Central memory CD4-positive, alpha-beta T cell (primary cell): ENCODE data around the gene LRMDA.

Experiments
- DNase-seq: peaks from one replicate; pipeline ENCODE4 v3.0.0; 2022

Gene LRMDA

DNA sequence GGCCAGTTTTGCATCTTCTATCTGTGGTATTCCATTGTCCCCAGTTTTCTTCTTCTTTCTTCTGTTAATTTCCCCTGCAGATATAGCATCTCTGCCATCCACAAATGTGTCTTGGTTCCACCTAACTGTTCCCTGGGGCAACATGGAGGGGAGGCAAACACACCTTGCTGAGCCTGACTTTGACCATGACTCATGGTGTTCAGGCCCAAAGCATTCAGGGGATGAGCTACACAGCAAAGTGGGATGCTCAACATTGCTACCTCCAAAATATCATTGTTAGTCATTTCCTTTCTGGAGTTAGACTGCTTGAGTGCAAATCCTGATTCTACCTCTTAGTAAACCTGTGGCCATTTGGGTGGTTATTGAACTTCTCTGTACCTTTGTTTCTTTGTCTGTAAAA is 542.7 kb downstream of the LRMDA start:
- DNase-seq, result no peak

DNA sequence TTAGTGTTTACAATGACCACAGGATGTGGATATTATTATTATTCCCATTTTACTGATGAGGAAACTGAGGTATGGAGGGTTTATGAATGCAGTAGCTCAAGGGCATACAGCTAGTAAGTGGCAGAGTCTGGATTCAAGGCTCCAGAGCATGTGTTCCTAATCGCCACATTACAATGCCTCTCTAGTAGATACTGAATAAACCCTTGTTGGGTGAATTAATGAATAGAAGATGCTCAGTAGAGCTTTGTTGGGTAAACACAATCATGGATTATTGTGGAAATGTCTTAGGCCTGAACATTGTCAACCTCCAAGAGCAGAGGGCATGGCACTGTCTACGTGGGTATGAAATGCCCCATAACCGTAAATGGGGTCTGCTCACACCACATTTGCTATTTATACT is 545.3 kb downstream of the LRMDA start:
- no peak for DNase-seq

DNA sequence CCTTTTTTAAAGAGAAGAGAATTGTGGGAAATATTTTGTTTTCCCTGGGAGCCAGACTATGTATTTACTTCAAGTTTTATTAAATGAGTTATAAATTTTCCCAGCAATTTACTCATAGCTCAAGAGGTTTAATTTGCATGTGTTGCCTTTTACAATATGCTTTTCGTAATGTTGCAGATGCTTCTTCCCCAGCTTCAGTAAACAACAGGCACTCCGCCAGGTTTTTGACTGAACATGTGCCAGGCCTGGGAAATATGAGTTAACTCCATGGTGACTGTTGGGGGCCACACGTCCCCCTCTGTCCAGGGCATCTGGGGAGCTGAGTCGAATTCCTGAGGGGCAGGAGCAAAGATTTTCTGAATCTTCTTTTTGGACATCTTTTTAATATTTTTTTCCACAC is 545.7 kb downstream of the LRMDA start:
- DNase-seq, result no peak

DNA sequence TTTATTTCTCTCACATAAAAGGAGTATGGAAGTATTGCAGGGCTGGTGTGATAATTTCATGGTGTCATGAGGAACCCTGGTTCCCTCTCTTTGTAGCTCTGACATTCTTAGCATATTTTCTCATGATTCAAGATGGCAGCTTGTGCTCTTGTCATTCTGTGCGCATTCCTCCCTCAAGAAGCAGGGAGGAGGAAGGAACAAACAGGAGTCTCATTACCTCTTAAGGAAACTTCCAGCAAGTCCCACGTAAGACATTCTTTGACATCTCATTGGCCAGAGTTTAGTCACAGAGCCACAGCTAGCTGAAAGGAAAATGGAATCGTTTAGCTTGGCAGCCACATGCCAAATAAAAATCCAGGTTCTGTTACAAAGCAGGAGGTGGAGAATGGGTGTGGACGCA is 546.8 kb downstream of the LRMDA start:
- no peak for DNase-seq

DNA sequence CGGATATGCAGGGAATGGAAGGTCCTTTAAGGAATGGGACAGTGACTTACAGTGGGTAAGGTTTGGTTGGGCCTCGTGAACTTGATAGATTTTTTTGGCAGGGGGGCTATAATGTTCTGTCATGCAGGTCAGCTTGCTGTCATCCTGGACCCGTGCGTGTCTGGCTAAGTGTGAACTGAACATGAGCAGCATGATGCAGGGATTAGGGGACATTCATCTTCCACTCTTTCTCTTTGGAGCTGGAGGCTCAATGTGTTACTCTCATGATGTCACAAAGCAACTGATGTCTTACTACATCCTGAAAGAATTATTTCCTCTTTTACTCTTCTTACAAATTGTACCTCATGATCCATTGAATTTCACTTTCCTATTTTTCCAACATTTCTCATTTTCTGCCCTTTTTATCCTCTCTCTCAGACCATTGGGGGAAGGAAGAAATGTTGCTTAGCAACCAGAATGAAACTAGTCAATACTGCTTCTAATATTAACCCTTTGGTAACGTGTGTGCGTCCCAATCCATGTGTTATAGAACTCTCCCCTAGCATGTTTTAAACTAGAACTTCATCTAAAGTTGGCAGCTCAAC is 549.1 kb downstream of the LRMDA start:
- DNase-seq, result no peak

DNA sequence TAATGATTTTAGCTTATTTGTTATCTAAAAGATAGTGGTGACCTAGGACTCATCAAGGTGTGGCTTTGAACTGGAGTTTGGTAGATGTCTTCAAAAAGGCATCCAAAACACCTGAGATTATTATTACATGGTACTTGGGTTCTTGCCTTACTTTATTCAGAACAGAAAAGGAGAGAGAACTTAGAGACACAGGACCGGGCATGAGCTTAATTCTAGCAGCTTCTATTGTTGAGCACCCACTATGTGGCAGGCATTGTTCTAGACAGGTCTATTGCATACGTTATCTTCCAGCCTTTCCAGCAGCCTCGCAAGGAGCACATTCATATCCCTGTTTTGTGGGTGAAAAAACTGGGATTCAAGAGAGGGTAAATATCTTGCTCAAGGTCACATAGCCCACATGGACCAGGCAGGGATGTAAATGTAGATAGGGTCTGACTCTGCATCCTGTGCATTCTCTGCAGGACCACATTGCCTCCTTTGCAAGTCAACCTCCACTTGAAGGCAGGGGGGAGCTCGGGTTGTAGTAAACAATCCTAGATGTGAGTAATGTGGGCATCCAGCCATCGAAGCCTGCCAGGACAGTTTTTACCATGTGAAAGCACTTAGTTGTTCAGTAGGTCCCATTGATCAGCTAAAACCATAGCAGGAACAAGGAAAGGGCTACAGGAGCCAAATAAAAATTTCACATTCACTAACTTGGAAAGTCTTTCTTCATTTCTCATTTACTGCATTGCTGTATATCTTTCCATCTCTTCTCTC is 551.4 kb downstream of the LRMDA start:
- no peak for DNase-seq

DNA sequence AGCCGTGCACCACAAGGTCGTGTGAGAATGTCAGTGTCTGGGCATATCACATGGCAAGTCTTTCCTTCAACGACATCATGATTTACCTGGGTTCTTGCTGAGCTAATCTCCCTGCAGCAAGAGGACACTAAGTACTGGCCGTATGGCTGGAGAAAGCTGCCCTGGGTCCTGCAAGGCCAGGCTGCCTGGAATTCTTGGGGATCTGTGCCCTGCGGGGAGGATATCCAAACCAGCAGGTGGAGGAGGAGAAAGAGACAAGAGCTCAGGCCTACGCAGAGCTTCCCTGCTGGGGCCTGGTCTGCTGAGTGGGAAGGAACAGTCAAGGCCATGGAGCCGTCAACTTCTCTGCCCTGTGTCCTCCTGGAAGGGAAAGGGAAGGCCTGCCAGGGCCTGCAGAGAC is 552.6 kb downstream of the LRMDA start:
- no peak for DNase-seq

DNA sequence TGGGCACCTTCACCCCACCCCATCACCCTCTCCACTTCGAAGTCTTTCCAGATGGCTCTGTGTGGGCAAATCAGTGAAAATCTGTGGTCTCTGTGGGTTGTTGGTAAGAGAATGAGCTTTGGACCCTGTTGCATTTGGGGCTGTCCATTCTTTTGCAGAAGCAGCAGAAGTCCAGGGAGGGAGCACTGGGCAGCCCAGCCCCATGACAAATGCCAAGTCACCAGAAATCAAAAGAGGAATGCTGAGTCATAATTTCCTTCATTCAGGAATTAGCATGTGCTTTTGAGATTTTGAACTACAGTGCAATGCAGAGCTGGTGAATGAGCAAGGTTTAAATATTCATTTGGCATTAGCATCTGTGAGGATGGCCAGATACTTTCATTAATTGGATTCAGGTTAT is 556.2 kb downstream of the LRMDA start:
- no peak for DNase-seq

DNA sequence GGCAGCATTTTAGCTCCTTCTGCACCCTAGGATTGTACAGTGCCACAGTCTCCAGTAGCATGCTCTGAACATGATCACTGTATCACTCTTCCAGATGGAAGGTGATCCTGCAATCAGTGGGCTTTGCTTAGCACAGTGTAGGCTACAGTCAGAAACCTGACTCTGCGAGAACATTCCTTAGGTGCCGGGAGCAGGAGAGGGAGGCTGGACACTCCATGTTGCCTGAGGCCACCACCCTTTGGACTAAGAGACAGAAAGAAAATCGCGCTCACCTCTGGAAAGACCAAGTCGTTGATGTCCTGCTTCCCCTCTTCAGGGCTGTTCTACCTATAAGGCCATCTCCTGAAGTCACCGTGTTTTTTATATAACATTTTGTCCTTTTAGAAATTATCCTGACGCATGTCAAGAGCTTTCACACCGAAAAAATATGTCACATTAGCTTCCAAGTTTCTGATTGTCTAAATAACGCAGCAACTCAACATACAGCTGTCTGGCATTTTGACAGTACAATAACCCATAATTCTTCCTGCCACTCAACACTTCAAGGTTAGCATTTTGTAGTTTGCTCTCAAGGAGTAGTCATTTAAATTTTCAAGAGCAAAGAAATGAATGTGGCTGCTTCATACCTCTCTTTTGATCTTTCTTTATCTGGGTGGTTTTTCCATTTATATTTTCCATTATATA is 563.1 kb downstream of the LRMDA start:
- DNase-seq, result no peak

DNA sequence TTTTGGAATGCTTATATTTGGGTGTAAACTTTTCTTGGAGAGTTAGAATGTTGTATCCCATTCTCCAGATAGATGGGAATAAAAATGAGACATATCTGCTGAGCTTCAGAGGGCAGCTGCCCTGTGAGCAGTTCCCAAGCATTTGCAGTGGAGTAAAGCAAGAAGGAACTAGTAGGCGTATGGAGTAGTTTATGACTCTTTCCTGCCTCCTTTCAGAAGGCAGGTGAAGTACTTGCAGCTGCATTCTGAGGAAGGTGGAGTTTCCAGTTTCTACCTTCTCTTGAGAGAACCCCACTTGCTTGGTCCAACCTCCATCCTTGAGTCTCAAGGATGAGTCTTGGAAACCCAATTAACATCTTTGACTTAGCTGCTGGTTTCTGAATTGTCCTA is 563.6 kb downstream of the LRMDA start:
- no peak for DNase-seq

DNA sequence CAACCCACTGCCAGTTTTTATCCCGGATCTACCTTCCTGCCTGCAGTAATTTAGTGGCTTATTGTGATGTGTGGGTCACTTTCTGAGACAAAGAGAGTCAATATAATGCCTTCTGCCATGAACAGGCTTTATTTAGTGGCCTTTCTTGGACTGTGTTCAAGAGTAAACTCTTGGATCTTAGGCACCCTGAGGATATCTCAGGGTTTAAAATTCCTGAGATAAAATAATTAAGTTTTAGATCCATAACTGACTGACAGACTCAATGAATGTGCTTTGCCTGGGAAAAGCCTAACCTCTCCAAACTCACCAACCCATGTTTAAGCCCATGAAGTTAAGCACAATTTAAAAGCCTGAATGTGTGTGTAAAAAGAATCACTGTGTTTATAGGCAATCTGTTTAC is 564.3 kb downstream of the LRMDA start:
- DNase-seq, result no peak

DNA sequence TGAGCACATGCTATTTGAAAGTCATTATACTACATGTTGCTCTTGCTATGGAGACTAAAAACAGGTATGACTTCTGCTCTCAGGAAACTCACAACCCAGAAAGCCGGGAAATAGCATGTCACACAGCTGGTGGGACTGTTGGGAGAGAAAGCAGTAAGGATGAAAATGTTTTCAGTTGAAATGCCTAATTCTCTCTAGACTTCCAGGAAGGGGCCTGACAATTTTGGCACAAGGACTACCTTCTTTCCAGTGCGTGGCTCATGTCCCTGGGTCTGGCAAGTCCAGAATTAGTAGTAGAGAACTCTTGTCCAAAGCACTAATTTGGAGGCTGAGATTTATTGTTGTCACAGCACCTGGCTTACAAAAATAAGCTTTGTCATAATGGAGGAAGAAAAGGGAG is 567.6 kb downstream of the LRMDA start:
- DNase-seq, result no peak

DNA sequence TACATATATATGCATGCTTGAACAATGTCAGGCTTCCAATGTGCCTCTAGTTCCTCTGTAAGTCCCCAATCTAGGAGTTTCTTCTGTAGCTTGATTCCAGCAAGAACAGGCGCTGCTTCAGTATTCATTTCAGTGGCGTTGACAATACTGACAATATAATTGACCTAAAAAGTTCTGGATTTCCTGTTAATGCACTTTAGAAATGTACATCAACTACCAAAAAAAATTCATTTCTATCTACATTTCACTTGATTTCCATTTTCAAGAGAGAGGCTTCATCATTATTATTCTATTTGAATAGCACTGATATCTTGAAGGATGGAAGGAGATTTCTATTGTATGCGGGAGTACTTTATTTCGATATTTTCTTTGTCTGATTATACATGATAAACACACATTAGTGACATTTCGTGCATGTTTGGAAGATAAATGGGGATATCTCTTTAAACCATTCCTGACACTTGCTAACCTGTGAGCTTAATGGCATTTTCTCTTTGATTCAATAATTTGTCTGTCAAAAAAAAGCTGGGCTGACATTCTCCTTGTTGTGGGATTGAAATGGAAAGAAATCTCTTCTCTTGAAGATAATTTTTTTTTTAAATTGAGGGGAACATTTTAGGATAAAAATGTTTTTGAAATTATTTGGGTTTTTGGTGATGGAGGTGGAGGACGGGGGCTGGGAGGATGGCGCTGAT is 568.2 kb downstream of the LRMDA start:
- no peak for DNase-seq

DNA sequence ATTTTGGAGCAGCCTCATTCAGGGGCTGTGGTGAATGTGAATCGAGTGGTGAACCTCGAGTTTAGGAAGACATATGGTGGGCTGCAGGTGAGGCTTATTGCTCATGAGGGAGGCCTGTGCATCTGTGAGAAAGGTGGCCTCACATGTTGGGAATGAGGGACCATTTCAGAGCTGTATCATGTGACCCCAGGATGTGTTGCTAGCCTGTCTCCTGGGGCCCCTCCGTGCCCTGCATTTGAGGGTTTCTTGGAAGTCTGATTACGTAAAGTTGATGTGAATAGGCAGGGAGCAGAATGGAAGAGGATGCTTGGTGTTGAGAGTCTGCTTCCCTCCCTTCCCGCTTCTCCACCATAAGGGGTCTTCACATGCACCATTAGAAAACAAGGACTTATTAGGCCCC is 569.1 kb downstream of the LRMDA start:
- no peak for DNase-seq

DNA sequence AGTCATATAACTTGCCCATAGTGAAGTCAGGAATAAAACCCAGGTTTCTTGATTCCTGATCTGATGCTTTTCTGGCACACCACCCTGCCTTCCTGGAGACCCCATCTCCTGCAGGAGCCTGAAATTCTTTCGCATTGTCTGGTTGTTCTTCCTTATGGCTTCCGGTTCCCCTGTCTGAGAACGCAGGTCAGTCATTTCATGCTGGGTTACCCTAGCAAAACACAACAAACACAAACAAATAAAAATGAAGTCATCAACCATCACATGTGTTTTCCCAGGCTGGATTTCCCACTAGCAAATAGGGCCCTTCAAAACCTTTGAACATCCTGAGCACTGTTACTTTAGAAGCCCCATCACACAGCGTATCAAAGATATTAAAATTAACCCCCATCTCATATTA is 569.6 kb downstream of the LRMDA start:
- no peak for DNase-seq

DNA sequence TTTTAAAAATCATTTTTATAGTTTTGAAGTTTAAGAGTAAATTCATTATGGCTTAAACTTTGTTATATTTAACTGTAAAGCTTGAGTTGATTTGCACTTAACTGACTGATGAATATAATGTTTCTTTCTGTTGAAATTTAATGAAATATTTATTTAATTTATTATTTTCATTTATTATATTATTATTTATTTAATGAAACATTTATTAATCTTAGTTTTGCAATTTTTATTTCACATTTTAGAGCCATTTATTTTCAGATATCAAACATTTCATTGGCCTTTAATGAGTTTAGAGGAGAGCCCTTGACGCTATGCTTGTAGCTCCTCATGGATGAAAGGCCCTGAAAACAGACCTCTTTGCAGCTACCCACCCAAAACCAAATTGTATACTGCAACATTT is 570.0 kb downstream of the LRMDA start:
- DNase-seq, result no peak

DNA sequence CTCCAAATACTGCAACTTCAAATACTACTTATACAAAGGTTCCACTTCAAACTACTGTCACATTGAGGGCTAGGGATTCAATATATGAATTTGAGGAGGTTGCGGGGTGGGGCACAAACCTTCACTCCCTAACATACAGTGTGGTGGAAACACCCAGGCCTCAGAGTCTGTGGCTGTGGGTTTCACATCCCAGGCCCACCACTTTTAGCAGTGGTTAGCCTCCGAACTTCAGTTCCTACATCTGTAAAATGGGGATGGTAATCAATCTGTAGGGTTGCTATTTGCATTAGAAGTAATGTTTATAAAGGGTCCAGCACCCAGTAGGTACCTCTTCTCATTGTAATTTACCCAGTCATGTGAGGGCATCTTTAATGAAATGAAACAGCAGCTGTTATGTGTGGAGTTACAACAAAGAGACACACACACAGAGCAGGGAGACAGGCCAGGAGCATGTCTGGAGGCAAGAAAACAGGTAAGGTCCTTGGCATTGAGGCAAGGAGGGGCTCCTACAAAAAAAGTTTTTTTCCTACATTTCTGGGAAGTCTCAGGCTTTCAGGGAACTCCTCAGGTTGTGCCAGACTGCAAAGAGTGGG is 570.9 kb downstream of the LRMDA start:
- DNase-seq, result no peak

DNA sequence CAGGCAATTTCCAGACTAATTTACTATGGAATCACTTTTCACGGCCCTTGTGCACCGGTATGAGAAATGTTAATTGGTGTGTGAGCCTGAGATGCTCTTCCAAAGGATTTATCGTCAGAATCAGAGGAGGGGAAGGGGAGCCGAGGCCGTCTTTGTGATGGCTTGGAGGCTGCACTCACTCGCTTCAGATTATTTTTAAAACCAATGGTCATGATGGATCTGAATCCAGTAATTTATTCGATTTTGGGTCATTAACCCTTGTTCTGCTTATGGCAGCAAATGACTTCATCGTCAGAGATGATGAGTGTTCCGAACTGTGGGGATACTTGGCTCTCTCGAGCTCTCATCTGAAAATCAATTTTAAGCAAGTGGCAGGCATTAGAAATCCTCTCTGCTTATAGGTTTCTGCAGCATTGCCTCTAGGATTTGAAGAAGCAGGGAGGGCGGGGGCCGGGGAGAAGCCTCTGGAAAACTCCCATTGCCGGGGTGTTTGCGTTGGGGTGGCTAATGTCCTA is 576.3 kb downstream of the LRMDA start:
- no peak for DNase-seq

DNA sequence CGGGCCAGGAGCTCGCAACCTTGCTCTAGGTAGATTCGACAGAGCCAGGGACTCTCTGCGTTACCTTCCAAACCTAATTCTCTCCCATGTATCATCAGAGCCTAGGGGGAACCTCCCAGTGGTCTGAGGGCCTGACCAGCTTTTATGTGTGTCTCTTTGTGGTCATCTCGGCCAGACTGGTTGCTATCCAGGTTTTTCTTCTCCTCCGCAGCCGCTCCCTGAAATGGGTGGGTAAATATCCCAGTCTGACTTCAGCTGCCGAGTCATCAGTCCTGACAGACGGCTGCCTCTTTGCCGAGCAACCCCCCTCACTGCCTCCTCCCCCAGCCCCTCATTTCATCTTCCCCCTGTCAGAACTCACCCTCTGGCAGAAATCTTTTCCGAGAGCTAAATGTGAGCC is 578.1 kb downstream of the LRMDA start:
- no peak for DNase-seq

DNA sequence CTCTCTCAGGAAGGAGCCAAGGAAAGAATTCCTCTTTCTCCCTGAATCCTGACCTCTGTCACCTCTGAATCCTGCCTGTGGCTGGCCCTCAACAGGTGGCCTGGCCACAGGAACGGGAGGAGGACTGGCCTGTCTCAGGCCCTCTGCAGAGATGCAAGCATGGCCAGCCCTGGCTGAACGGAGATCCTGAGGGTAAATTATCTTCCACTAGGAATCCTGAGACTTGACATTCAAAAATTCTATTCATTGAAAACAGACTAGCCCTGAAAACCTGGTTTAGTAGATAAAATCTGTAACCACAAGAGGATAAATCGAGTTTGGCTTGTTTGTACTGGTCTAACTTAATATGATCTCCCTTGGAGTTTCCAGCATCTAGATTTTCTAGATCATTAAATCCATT is 579.3 kb downstream of the LRMDA start:
- no peak for DNase-seq

DNA sequence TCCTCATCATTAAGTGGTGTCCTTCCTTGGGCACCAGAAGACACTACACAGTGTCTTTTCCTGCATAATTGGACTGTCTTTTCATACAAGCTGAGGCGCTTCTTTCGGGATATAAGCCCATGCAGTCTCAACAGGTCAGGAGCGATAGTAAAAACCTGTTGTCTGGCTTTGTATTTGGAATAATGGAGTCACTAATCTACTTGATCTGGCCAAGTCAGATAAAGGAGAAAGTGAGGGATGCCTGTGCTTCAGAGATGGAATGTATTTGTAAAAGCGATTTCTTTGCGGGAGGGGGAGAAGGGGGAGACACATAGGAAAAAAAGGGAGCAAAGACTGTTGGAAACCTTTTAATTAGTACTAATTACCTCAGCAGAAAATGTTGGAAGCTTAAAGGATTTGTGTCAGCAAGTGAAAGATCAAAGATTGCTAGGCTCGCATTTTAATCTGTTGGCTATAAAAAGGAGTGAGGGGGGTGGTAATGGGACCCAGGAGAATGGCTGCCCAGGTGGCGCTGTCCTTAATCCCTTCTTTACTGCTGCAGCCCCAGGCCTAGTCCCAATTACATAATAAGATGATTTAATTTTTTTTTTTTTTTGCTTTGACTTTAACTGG is 581.4 kb downstream of the LRMDA start:
- DNase-seq, result no peak

DNA sequence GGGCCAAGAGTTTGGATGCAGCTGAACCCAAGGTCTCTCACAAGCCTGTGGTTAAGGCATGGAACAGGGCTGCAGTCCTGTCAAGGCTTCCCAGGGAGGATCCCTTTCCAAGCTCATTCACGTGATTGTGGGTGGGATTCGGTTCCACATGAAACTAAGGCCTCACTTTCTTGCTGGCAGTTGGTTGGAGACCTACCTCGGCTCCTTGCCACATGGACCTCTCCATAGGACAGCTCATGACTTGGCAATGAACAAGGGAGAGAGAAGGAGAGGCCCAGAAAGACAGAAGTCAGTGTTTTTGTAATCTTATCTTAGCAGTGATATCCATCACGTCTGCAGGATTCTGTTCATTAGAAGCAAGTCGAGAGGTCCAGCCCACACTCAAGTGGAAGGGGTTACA is 583.8 kb downstream of the LRMDA start:
- no peak for DNase-seq
